Activated T-cell treated with anti-CD3 and anti-CD28 coated beads, Interleukin-2, amount 50 U/mL, for 72 hours (primary cell): ENCODE data around the gene HDAC5. TPM values are rescaled to one million over a fixed set of nuclear protein-coding genes. Genes with fewer than 3 reads are reported as not detected.
"Not testable (repeated sequence)": the region's sequence is repeated elsewhere in the genome, so short reads cannot be mapped to it uniquely, and the experiment has no call there.

ENCODE experiments used
- ATAC-seq, 2 donors: fragments of 150-1000 bp; cut with Tn5 transposase; replicated peaks in 1 of 2; 2 replicates each; pipeline ENCODE4 v1.10.0; 2021; ENCODE audit warnings: moderate library complexity in 2 of 2, mild to moderate bottlenecking in 1 of 2
- DNase-seq, 2 donors: peaks; one replicate each; pipeline ENCODE4 v3.0.0; 2021 to 2022; ENCODE audit warnings: mixed read lengths in 1 of 2
- H3K27ac Mint-ChIP-seq: one replicate; pipeline ENCODE4 v1.8.0; 2022; ENCODE audit warnings: mild to moderate bottlenecking, moderate library complexity, mixed read lengths
- H3K27me3 Mint-ChIP-seq: one replicate; pipeline ENCODE4 v1.8.0; 2022; ENCODE audit warnings: low read depth, mixed read lengths
- H3K36me3 Mint-ChIP-seq, 2 donors: one replicate each; pipeline ENCODE4 v1.8.0; 2022; ENCODE audit warnings: mixed read lengths in 2 of 2, mild to moderate bottlenecking in 1 of 2; ENCODE audit not compliant: insufficient read depth in 2 of 2
- H3K4me1 Mint-ChIP-seq: one replicate; pipeline ENCODE4 v1.8.0; 2022; ENCODE audit warnings: low read depth, mixed read lengths
- H3K4me3 Mint-ChIP-seq, 2 donors: one replicate each; pipeline ENCODE4 v1.8.0; 2022; ENCODE audit warnings: mild to moderate bottlenecking in 2 of 2, mixed read lengths in 2 of 2, moderate library complexity in 2 of 2
- H3K9me3 Mint-ChIP-seq, 2 donors: one replicate each; pipeline ENCODE4 v1.8.0; 2022; ENCODE audit warnings: mixed read lengths in 2 of 2
- total RNA-seq, 2 donors: library from RNA; stranded (reverse); gene quantifications; one replicate each; pipeline ENCODE4 v1.2.3, GENCODE V29; 2022

HDAC5 gene
- total RNA-seq, 2 donors from 2014 or later = 34.7 to 37.8 TPM

- Mint-ChIP-seq H3K27ac (no peak overlapping the region), H3K4me1 (peaks cover 25% of the 10 kb centered on the region), H3K36me3 (no peaks in the 10 kb centered on the region), H3K27me3 (no peaks in the 10 kb centered on the region), H3K4me3 (no peak overlapping the region), H3K9me3 (no peaks in the 10 kb centered on the region)
- no peak for ATAC-seq
- no peak for DNase-seq
Observed at GRCh38 chr17:44112284-44113280, 10.9 kb downstream of the HDAC5 start.

DNA sequence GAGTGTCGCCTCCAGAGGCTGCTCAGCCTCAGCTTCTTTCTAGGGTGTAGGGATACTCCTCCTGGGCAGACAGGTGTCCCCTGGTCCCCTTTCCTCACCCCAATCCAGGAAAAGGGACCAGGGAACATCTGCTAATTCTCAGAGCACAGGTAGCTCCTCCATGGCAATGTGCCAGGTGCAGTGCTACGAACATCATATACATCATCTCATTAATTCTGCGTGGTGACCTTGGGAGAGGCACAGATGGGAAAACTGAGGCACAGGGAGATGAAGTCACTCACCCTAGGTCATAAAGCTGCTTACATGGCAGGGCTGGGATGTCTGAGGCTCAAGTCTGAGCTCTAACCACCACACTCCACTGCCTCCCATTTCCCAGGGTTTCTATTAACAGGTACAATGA, 11.7 kb downstream of the HDAC5 start:
- Mint-ChIP-seq H3K27me3 (no peaks in the 10 kb centered on the region), H3K36me3 (no peaks in the 10 kb centered on the region), H3K9me3 (no peaks in the 10 kb centered on the region), H3K4me3 (peak overlapping the region in 1 of 2 donors; percentile 70), H3K4me1 (peaks cover 25% of the 10 kb centered on the region), H3K27ac (no peak overlapping the region)
- DNase-seq (no peak), ATAC-seq (no peak)

- Mint-ChIP-seq H3K4me3 (peak overlapping the region; percentile 55 to 70), H3K27ac (no peak overlapping the region), H3K27me3 (no peaks in the 10 kb centered on the region), H3K9me3 (no peaks in the 10 kb centered on the region), H3K4me1 (peaks cover 25% of the 10 kb centered on the region), H3K36me3 (no peaks in the 10 kb centered on the region)
- DNase-seq (peak; percentile 45 to 54), ATAC-seq (peak; percentile 56 to 69)
Observed at GRCh38 chr17:44110823-44111633, 12.4 kb downstream of the HDAC5 start.

DNA sequence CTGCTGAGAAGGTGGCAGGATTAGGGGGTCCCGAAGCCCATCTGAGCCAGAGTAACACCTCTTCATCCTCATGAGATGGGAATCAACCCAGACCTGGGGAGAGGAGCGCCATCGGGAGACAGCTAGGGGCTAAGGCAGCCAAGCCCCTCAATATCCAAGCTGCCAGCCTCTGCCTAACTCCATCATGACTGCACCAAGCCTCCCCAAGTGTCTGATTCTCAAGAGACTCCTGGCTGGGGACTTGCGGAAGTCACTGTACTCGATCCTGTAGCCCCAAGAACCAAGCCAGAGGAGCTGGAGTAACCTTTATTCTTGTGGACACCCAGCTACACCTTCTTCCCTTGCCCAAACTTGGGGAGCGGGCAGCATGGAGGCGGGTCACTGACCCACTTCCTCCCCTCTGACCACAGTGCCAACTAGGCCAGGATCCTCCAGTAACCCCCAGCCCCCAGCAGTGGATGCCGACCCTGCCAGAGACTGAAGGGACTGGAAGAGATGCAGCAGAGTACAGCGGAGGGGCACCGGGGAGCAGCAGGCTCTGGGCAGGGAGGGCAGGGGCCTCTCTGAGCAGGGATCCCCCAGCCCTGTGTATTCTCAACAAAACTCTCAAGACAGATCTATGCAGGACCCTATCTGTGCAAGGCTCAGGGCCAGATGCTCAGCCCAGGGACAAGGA, 13.3 kb downstream of the HDAC5 start:
- peaks cover 25% of the 10 kb centered on the region for H3K4me1 Mint-ChIP-seq
- no peaks in the 10 kb centered on the region for H3K36me3 Mint-ChIP-seq
- H3K9me3 Mint-ChIP-seq = no peaks in the 10 kb centered on the region
- H3K27ac Mint-ChIP-seq = no peak overlapping the region
- DNase-seq (no peak), ATAC-seq (no peak)
- H3K4me3 Mint-ChIP-seq = peak overlapping the region in 1 of 2 donors; percentile 70
- no peaks in the 10 kb centered on the region for H3K27me3 Mint-ChIP-seq

- H3K36me3 Mint-ChIP-seq = no peaks in the 10 kb centered on the region
- no peaks in the 10 kb centered on the region for H3K9me3 Mint-ChIP-seq
- H3K27ac Mint-ChIP-seq = no peak overlapping the region
- H3K4me1 Mint-ChIP-seq = peaks cover 25% of the 10 kb centered on the region
- no peak for DNase-seq
- H3K4me3 Mint-ChIP-seq = no peak overlapping the region
- no peaks in the 10 kb centered on the region for H3K27me3 Mint-ChIP-seq
- no peak for ATAC-seq
Observed at GRCh38 chr17:44109312-44109630, 14.2 kb downstream of the HDAC5 start.

DNA sequence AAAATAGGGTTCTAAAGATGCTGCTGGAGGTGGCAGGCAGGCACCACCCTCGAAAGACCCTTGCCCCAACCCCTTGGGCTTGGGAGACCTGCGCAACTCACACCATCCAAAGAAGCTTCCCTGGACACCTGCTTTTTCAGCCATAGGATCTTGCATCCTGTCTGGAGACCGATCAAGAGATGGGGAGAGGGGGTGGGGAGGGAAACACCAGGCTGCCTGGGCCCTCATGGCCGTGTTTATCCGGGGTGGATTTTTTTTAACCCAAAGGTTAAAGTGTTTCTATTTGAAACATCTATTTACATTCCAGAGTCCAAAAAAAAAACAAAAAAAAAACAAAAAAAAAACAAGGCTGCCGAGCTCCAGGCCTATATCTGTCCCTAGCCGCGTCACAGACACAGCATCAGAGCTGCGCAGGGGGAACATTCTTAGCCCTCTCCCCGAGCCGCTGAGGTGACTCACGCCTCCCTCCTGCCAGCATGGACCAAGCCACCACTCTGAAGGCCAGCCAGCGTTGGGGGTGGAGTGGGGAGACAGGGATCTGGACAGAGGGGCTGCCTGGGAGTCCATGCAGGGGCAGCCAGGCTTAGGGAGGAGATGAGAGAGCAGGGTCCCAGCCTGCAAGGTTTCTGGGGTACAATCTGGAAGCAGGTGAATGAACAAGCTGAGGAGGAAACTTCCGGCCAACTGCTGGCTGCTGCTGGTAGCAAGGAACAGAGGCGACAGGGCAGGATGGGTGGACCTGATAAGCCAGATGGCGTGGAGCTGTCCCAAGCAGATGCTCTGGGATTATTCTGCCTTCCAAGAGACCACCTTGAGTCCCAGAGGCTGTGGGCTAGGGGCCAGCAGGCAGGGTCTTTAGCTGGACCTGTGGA, 14.8 kb downstream of the HDAC5 start:
- DNase-seq = no peak
- peaks cover 25% of the 10 kb centered on the region for H3K4me1 Mint-ChIP-seq
- H3K27ac Mint-ChIP-seq = no peak overlapping the region
- no peak for ATAC-seq
- no peak overlapping the region for H3K4me3 Mint-ChIP-seq
- no peaks in the 10 kb centered on the region for H3K27me3 Mint-ChIP-seq
- no peaks in the 10 kb centered on the region for H3K9me3 Mint-ChIP-seq
- H3K36me3 Mint-ChIP-seq = no peaks in the 10 kb centered on the region

DNA sequence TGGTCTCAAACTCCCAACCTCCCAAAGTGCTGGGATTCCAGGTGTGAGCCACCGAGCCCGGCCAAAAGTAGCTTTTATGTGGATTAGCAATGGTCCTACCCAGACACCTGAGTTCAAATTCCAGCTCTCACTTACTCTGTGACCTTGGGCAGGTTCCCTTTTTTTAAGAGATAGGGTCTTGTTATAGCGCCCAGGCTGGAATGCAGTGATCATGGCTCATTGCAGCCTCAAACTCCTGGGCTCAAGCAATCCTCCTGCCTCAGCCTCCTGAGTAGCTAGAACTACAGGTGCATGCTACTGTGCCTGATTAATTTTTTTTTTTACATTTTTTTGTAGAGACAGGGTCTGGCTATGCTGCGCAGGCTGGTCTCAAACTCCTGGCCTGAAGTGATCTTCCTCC, 16.6 kb downstream of the HDAC5 start:
- H3K9me3 Mint-ChIP-seq = no peaks in the 10 kb centered on the region
- peaks cover 15% of the 10 kb centered on the region for H3K4me1 Mint-ChIP-seq
- peaks cover 0 to 2% of the 10 kb centered on the region in 2 donors for H3K36me3 Mint-ChIP-seq
- H3K27me3 Mint-ChIP-seq = no peaks in the 10 kb centered on the region
- H3K27ac Mint-ChIP-seq = no peak overlapping the region
- H3K4me3 Mint-ChIP-seq = no peak overlapping the region
- DNase-seq = no peak
- ATAC-seq = no peak

GRCh38 chr17:44105941-44106340, 17.5 kb downstream of the HDAC5 start:
- no peak for ATAC-seq
- Mint-ChIP-seq H3K4me1 (peaks cover 7% of the 10 kb centered on the region), H3K27ac (no peak overlapping the region), H3K4me3 (no peak overlapping the region), H3K27me3 (no peaks in the 10 kb centered on the region), H3K36me3 (peaks cover 0 to 2% of the 10 kb centered on the region in 2 donors), H3K9me3 (no peaks in the 10 kb centered on the region)
- DNase-seq = no peak

DNA sequence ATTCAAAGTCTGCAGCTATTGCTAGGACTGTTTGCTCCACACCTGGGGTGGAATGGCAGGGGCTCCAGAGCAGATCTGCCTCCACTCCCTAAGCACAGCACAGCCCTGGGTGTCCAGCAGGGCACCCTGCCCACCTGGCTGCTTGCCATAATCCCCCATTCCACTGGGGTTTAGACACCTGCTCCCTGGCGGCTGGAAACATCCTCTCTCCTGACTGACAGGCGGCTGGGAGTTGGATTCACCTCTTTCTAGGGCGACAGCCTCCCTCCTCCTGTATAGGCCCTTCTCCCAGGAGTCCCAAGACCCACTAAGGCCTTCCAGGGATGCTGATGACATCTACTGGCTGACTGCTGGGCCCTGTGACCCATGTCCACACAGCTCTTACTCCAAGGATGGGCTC, 18.0 kb downstream of the HDAC5 start:
- no peaks in the 10 kb centered on the region for H3K27me3 Mint-ChIP-seq
- DNase-seq (no peak), ATAC-seq (no peak)
- no peak overlapping the region for H3K4me3 Mint-ChIP-seq
- H3K36me3 Mint-ChIP-seq = peaks cover 0 to 2% of the 10 kb centered on the region in 2 donors
- peaks cover 2% of the 10 kb centered on the region for H3K4me1 Mint-ChIP-seq
- no peak overlapping the region for H3K27ac Mint-ChIP-seq
- no peaks in the 10 kb centered on the region for H3K9me3 Mint-ChIP-seq

DNA sequence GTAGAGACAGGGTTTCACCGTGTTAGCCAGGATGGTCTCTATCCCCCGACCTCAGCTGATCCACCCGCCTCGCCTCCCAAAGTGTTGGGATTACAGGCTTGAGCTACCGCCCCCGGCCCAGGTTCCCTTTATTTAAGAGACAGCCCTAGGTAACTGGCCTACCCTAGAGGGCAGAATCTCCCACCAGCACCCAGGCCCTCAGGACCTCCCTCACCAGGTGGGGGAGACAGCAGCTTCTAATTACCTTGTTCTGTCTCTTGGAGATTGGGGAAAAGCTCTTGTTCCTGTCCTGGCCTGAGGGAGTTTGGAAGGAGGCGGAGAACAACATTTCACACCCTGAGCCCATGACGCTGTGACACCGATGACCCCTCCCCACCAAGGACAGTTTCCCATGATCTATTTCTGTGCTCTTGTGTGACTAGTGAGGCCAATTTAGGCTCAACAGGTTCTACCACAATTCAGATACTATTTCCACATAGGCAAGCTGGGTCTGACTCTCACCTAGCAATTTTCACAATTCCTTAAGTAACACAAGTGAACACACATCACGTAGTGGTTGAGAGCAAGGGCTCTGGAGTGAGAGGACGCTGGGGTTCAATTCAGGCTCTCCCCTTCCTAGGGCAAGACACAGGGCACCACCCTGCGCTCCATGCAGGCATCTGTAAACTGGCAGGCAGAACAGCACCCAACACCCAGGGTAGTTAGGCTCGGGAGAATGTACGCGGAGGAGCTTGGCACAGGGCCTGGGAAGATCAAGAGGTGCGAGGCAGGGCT, 20.4 kb downstream of the HDAC5 start:
- ATAC-seq (no peak), DNase-seq (no peak)
- Mint-ChIP-seq H3K4me3 (no peak overlapping the region), H3K27me3 (no peaks in the 10 kb centered on the region), H3K27ac (no peak overlapping the region), H3K36me3 (peaks cover 0 to 2% of the 10 kb centered on the region in 2 donors), H3K9me3 (no peaks in the 10 kb centered on the region), H3K4me1 (no peaks in the 10 kb centered on the region)

GRCh38 chr17:44101858-44102257, 21.6 kb downstream of the HDAC5 start:
- not testable (repeated sequence) for H3K36me3 Mint-ChIP-seq, H3K4me1 Mint-ChIP-seq, H3K27me3 Mint-ChIP-seq, DNase-seq, H3K4me3 Mint-ChIP-seq, H3K27ac Mint-ChIP-seq, H3K9me3 Mint-ChIP-seq, ATAC-seq
